Keratinocyte (primary cell): ENCODE measurements around the gene ID2. TPM values are rescaled to one million over a fixed set of nuclear protein-coding genes. Genes with fewer than 3 reads are reported as not detected.

Experiments used
- DNase-seq: peaks from one replicate; pipeline ENCODE4 v3.0.0-alpha.2; 2011; ENCODE audit warnings: low read depth, missing footprints, low spot score
- FAIRE-seq: peaks from 2 replicates; lab custom pipeline; 2011; peaks lifted over from hg19 to GRCh38; lab: Jason Lieb, UNC
- H2AFZ ChIP-seq: 2 replicates; pipeline ENCODE4 v1.6.0; 2012; ENCODE audit warnings: low read length, control low read depth, inconsistent platforms; ENCODE audit not compliant: control insufficient read depth
- H3K27ac ChIP-seq: 2 replicates; pipeline ENCODE4 v1.5.1; 2011; ENCODE audit warnings: low read length; ENCODE audit not compliant: control insufficient read depth, insufficient read depth
- H3K27me3 ChIP-seq: 3 replicates; pipeline ENCODE4 v1.6.0; 2011; ENCODE audit warnings: low read length; ENCODE audit not compliant: control insufficient read depth, insufficient read depth; ENCODE audit errors: extremely low read depth
- H3K36me3 ChIP-seq, 2 experiments: 2 replicates in 1 of 2; 3 replicates in 1 of 2; pipeline ENCODE4 v1.5.1; 2011; ENCODE audit warnings: low read length in 2 of 2, mild to moderate bottlenecking in 1 of 2; ENCODE audit not compliant: control insufficient read depth in 2 of 2, insufficient read depth in 2 of 2; ENCODE audit errors: extremely low read depth in 1 of 2
- H3K4me1 ChIP-seq: 3 replicates; pipeline ENCODE4 v1.5.1; 2011; ENCODE audit warnings: low read length; ENCODE audit not compliant: control insufficient read depth, insufficient read depth; ENCODE audit errors: extremely low read depth
- H3K4me2 ChIP-seq: 3 replicates; pipeline ENCODE4 v1.6.0; 2011; ENCODE audit warnings: low read depth, low read length; ENCODE audit not compliant: control insufficient read depth, insufficient read depth; ENCODE audit errors: extremely low read depth
- H3K4me3 ChIP-seq, 3 experiments: fragments of 200-600 bp in 1 of 3; sonication (generic) in 1 of 3; 2 replicates in 2 of 3; 3 replicates in 1 of 3; pipeline ENCODE4 v1.5.1; 2011 to 2016; ENCODE audit warnings: low read length in 3 of 3, mild to moderate bottlenecking in 3 of 3, control low read depth in 2 of 3, inconsistent platforms in 1 of 3, low read depth in 1 of 3, mixed read lengths in 1 of 3, mixed run types in 1 of 3, moderate library complexity in 1 of 3; ENCODE audit not compliant: control insufficient read depth in 2 of 3, insufficient read depth in 2 of 3; ENCODE audit errors: extremely low read depth in 1 of 3
- H3K79me2 ChIP-seq: 2 replicates; pipeline ENCODE4 v1.6.0; 2012; ENCODE audit warnings: low read length; ENCODE audit not compliant: control insufficient read depth, insufficient read depth
- H3K9ac ChIP-seq: 3 replicates; pipeline ENCODE4 v1.6.0; 2011; ENCODE audit warnings: low read length; ENCODE audit not compliant: control insufficient read depth, insufficient read depth; ENCODE audit errors: extremely low read depth
- H3K9me1 ChIP-seq: 3 replicates; pipeline ENCODE4 v1.6.0; 2011; ENCODE audit warnings: low read length; ENCODE audit not compliant: control insufficient read depth, insufficient read depth; ENCODE audit errors: extremely low read depth
- H3K9me3 ChIP-seq: 2 replicates; pipeline ENCODE4 v1.5.1; 2012; ENCODE audit warnings: low read depth, low read length; ENCODE audit not compliant: control insufficient read depth
- H4K20me1 ChIP-seq: 3 replicates; pipeline ENCODE4 v1.6.0; 2011; ENCODE audit warnings: low read length; ENCODE audit not compliant: control insufficient read depth, insufficient read depth; ENCODE audit errors: extremely low read depth
- EZH2 ChIP-seq: IDR thresholded peaks from one replicate; pipeline ENCODE4 v1.6.1; 2012; ENCODE audit warnings: inconsistent platforms, mild to moderate bottlenecking, low read length, moderate library complexity
- dilution Hi-C: fragments of 300-500 bp; cut with MboI; formaldehyde crosslinking; loops from one replicate; pipeline ENCODE4 v1.7.0; 2020; ENCODE audit warnings: low sequenced_read_pairs; ENCODE audit not compliant: extremely low pct_ligation_motif_present
- polyA plus RNA-seq, 5 experiments: library from polyadenylated mRNA; depleted of rRNA in 3 of 5; stranded (reverse) in 3 of 5; stranded (forward) in 1 of 5; unstranded in 1 of 5; fragments of >200 nt; gene quantifications; 1 replicate in 1 of 5; 2 replicates in 3 of 5; 3 replicates in 1 of 5; pipeline versions ENCODE4 v1.2.1 to v1.2.3, GENCODE V29; 2011 to 2012; ENCODE audit warnings: missing spikeins in 2 of 5, low read depth in 1 of 5, low replicate concordance in 1 of 5
- TF ChIP-seq, protein P1 (sequence below), 3 experiments: IDR thresholded peaks in 1 of 3; conservative IDR thresholded peaks in 1 of 3; optimal IDR thresholded peaks in 1 of 3; 2 replicates in 2 of 3; 3 replicates in 1 of 3; pipeline versions ENCODE3 to v1.5.1; 2011; ENCODE audit warnings: low read length in 3 of 3, mild to moderate bottlenecking in 3 of 3, moderate library complexity in 2 of 3, control low read depth in 1 of 3, inconsistent platforms in 1 of 3; ENCODE audit not compliant: insufficient read depth in 2 of 3; ENCODE audit errors: extremely low read depth in 1 of 3

ID2 gene
- polyA plus RNA-seq, 1 donor (not counting 4 experiments of a cell fraction or from before 2014, with no cell fraction given): 6.3 TPM

GRCh38 chr2:8641301-8641965, 40.4 kb upstream of the ID2 start:
- no peaks in the 10 kb centered on the region for H4K20me1 ChIP-seq
- no peak for DNase-seq
- no peak overlapping the region for H2AFZ ChIP-seq
- H3K9me1 ChIP-seq: no peaks in the 10 kb centered on the region
- no peak for TF ChIP-seq EZH2
- TF ChIP-seq, protein P1, sequence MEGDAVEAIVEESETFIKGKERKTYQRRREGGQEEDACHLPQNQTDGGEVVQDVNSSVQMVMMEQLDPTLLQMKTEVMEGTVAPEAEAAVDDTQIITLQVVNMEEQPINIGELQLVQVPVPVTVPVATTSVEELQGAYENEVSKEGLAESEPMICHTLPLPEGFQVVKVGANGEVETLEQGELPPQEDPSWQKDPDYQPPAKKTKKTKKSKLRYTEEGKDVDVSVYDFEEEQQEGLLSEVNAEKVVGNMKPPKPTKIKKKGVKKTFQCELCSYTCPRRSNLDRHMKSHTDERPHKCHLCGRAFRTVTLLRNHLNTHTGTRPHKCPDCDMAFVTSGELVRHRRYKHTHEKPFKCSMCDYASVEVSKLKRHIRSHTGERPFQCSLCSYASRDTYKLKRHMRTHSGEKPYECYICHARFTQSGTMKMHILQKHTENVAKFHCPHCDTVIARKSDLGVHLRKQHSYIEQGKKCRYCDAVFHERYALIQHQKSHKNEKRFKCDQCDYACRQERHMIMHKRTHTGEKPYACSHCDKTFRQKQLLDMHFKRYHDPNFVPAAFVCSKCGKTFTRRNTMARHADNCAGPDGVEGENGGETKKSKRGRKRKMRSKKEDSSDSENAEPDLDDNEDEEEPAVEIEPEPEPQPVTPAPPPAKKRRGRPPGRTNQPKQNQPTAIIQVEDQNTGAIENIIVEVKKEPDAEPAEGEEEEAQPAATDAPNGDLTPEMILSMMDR (optimal IDR thresholded peaks at IDR 0.05 in 1 of 3, IDR thresholded peaks at IDR 0.05 in 1 of 3, conservative IDR thresholded peaks at IDR 0.05 in 1 of 3; ENCODE audit: extremely low read depth in 1 of 3, insufficient read depth in 2 of 3, low read length in 3 of 3): no peak
- H3K36me3 ChIP-seq: no peaks in the 10 kb centered on the region
- no peak overlapping the region for H3K9ac ChIP-seq
- H3K9me3 ChIP-seq: no peaks in the 10 kb centered on the region
- no peak overlapping the region for H3K4me3 ChIP-seq
- no peaks in the 10 kb centered on the region for H3K27me3 ChIP-seq
- dilution Hi-C loops: no loop called here
- H3K4me2 ChIP-seq: no peak overlapping the region
- H3K27ac ChIP-seq: no peak overlapping the region
- FAIRE-seq: no peak
- H3K4me1 ChIP-seq: no peaks in the 10 kb centered on the region
- H3K79me2 ChIP-seq: no peaks in the 10 kb centered on the region

DNA sequence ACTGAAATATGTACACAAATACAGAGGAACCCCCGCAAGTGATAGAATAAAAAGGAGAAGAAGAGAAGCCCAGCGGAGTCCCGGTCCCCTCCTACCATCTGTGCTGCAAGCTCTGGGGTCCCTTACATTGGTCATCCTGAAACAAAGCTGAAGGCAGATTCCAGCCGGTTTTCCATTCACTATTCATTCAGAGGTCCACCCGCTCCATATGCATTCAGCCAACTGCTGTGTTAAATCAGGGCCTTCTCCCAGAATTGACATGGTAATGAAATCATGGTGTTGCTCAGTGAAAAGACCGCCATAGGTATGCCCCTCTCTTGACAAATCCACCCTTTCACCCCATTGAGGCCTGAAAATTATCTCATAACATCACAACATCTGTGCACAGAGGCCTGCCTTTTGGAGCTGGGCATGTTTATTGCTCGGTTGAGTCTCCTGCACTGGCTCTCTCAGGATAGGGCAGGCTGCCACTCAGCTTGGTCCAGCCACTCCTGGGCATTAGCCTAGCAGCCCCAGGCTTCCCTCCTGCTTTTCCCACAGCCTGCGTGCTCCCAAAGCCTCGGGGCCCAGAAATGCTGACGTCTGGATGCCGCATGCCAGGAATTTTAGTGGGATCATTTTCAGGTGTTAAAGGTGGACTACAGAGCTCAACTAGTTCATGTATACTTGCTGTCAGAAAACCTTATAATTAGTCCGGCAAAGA, 39.3 kb upstream of the ID2 start:
- no peaks in the 10 kb centered on the region for H3K27me3 ChIP-seq
- no peaks in the 10 kb centered on the region for H3K36me3 ChIP-seq
- TF ChIP-seq, protein P1 (optimal IDR thresholded peaks at IDR 0.05 in 1 of 3, IDR thresholded peaks at IDR 0.05 in 1 of 3, conservative IDR thresholded peaks at IDR 0.05 in 1 of 3; ENCODE audit: extremely low read depth in 1 of 3, insufficient read depth in 2 of 3, low read length in 3 of 3): no peak
- no peaks in the 10 kb centered on the region for H3K4me1 ChIP-seq
- H4K20me1 ChIP-seq: no peaks in the 10 kb centered on the region
- H3K79me2 ChIP-seq: no peaks in the 10 kb centered on the region
- H3K4me2 ChIP-seq: no peak overlapping the region
- no peaks in the 10 kb centered on the region for H3K9me3 ChIP-seq
- no peak overlapping the region for H3K4me3 ChIP-seq
- H3K9me1 ChIP-seq: no peaks in the 10 kb centered on the region
- no peak overlapping the region for H2AFZ ChIP-seq
- no peak overlapping the region for H3K27ac ChIP-seq
- H3K9ac ChIP-seq: no peak overlapping the region
- dilution Hi-C loops: no loop called here
- FAIRE-seq (no peak), DNase-seq (no peak)
